M059J (cell line): Measurements from ENCODE around the gene NHLRC2. TPM values are rescaled to one million over a fixed set of nuclear protein-coding genes. Genes with fewer than 3 reads are reported as not detected.

Experiments
- DNase-seq: peaks from one replicate; pipeline ENCODE4 v3.0.0-alpha.2; 2012; ENCODE audit warnings: low read depth
- total RNA-seq: library from RNA; depleted of rRNA; stranded (reverse); fragments of >200 nt; shearing (Covaris generic); gene quantifications from 2 replicates; pipeline ENCODE4 v1.2.3, GENCODE V29; 2014

The NHLRC2 gene
- total RNA-seq, 1 experiment from 2014 or later: 9.3 TPM

DNA sequence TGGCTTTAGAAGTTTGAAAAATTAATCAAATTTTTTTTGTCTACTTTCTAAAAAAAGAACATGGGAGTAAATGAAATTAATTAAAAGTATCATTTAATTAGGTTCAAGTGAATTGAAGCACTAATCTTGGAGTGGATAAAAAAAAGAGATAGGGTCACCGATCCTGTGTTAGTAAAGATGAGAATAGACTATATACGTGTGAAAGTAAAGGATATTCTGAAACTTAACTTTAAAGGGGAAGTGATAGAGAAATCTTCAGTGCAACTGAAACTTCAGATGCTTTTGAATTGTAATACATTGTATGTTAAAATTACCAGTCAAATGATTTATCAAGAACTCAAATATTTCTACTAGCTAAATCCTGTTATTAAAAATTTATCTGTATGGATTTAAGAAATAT, 4.8 kb downstream of the NHLRC2 start:
- no peak for DNase-seq

DNA sequence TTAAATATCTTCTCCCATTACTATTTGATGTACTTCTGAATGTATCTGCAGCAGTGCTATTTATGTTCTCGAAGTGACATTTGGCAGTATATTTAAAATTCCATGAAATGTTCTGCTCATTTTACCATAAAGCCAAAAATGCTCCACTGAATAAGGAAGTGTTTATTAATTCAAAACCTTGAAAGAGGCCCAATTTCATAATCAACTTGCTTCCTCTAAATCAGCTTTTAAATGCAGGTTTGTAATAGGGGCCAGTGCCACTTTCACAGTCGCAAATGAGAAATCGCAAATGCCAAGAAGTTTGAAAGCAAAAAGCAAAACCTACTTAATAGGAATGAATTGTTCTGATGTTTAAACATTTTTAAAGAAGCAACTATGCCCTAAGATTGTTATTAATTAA, 11.4 kb downstream of the NHLRC2 start:
- DNase-seq: no peak

DNA sequence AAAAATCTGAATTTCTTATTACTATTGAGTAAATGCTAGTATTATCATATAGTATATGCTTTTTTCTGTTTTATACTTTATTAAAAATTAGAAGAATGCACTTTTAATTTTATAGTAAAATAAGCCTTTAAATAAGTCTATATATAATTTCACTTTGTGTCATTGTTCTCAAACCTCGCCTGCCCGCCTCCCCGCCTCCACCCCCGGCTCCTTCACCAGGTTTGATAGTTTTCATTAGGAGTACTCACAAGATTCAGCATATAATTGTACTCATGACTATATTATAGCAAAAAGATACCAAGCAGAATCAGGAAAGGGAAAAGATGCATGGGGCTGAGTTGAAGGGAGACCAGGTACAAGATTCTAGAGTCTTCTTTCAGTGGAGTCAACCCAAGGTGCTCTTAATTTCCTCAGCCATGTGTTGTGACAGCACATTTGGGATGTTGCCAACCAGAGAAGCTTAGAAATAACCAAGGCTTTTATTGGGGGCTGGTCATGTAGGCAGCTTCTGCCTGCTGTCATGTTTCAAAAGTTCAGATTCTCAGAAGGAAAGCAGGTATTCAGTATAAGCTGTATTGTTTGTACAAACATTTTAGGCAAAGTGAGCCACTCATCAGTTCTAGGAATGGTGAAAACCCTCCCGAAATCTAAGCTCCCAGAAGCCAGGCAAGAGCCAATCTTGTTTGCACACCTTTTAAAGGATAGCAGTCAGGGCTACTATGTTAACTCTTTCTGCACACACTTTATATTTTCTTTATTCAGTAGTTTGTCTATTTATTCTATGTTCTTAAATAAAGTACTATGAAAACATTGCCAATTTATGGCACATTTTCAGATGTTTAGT, 12.3 kb downstream of the NHLRC2 start:
- peak; percentile 14 for DNase-seq

DNA sequence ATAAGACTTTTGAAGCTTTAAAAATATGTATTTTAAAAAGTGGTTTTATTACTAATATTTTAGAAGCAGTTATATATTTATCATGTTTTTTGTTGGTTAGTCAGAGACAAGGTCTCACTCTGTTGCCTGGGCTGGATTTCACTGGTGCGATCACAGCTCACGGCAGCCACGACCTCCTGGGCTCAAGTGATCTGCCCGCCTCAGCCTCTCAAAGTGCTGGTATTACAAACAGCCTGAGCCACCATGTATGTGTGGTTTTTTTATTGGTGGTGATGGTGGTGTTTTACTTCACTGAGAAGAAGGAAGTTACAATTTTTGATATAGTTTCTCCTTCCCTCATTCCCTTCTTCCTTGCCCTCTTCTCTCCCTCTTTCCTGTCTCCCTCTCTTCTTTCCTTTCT, 13.4 kb downstream of the NHLRC2 start:
- no peak for DNase-seq

DNA sequence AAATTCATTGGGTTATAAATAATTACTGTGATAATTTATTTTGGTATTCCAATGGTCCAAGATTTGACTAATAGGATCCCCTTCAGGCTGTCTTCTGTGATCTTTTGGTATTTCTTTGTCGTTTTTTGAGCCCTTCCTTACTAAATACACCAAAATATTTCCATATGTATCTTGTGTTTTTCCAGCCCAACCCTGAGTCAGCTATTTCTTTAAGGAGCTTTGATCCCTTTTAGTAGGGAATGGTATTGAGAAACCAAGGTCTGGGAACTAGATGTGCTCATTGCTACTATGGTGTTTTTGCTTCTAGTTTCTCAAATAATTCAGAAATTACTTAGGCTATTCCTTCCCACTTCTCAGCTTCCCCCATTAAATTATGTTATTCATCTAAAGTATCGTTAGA, 15.3 kb downstream of the NHLRC2 start:
- DNase-seq: no peak

DNA sequence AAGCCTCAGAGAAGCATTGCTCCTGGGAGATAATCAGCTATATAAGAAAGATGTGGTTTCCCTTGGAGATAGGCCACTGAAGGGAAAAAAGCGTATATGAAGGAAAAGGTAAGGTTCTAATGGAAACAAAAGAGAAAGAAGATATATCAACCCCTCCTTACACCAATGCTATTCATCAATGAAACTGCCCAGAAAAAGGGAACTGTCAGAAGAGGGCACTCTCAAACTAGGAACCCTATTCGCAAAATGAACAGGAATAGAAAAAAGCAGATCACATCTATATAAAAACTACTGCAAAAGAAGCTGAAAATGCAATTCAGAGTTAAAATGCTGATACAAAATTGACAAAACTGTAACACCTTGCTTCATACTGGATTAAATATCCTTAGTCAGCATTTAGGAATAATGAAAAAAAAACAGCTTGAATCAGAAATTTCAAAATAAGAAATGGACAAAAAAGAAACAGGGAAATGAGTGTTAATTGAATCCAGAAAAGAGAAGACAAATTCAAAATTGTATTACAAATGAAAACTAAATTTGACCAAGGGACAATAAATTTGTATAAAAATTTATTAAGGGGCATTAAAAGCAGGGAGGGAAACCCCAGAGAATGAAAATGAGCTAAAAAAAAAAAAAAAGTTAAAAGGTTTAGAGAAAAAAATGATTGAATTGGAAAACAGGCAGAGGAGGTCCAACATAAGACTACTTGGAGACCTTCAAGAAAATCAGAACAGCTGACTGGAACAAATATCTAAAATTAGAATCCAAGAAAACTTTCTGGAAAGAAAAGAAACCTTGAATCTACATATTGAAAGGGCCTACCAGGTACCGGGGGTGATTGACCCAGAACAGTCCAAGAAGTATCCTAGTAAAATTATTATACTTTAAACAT, 17.9 kb downstream of the NHLRC2 start:
- no peak for DNase-seq

DNA sequence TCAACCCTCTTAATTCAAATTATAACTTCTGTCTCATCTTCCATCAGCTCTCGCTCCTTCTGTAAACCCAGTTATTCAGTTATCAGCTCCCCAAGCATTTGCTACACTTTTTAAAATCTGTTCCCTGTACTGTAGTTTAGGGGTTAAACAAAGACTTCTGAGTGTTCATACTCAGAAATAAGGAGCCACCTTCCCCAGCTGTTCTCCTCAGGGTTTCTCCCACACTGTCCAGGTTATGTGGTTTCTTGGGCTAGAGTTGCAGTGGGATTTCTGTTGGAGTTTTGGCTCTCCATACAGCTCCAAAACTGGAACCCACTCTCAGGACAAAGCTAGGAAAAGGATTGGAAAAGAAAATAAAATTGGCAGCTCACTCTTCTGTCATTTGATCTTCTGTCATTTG, 20.8 kb downstream of the NHLRC2 start:
- DNase-seq: no peak

DNA sequence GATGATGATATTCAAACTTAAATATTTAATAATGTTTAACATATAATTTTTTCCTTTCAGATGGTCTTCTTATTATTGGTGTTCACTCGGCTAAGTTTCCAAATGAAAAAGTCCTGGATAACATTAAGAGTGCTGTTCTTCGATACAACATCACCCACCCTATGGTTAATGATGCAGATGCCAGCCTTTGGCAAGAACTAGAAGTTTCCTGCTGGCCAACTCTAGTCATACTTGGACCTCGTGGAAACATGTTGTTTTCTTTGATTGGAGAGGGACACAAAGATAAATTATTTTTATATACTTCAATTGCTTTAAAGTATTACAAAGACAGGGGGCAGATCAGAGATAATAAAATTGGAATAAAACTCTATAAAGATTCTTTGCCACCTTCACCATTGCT, 22.0 kb downstream of the NHLRC2 start:
- no peak for DNase-seq

DNA sequence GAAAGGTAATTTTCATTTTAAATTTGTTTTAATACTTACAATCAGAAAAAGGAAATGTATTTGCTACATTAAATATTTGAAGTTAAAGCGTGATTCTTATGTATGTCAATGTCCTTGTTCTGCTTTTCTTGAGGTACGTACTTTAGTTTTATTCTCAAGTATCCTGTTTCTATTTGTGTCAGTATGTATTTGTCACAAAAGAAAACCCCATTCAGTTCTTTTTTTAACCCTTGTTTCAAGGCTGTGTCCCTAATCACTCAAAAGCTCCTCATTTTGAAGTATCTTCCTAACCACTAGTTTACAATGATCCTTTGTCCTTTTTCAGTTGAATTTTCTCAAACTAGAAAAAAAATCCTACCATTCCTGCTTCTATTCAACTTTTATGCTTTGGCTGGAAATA, 25.2 kb downstream of the NHLRC2 start:
- DNase-seq: no peak

DNA sequence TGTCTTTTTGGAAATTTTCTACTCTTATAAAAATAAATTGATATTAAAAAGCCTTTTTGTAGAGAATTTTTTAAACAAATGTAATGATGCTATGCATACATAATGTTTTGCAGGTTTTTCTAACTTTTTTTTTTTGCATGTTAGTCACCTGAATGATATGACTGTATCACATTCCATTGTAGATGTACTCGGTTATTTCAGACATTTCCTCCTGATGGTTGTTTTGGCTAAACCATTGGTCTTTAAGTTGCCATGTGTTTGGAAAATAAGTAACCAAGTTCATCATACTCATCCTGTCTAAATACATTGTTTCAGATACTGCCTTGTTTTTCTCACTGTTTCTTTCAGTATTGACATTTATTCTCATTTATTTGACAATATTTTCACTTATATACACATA, 25.8 kb downstream of the NHLRC2 start:
- DNase-seq: peak; percentile 43

DNA sequence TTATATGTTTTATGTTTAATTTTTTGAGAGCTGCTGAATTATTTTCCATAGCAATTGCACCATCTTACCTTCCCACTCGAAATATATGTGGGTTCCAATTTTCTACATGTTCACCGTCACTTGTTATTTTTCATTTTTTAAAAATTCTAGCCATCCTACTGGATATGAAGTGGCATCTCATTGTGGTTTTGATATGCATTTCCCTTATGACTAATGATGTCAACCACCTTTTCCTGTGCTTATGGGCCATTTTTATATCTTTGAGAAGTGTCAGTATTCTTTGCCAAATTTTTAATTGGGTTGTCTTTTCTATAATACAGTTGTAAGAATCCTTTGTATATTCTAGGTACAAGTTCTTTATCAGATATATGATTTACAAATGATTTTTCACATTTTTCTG, 27.8 kb downstream of the NHLRC2 start:
- no peak for DNase-seq

DNA sequence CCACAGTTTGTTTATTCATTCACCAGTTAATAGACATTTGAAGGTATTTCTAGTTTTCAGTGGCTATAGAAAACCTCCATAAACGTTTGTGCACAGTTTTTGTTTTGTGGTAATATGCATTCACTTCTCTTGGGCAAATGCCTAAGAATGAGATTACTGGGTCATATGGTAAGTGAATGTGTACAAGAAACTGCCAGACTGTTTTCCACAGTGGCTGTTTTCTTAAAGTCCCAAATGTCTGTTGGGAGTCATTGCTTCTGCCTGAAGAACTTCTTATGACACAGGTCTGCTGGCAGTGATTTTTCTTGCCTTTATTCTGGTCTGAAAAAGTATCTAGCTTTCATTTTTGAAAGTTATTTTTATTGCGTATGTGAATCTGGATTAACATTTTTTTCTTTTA, 35.5 kb downstream of the NHLRC2 start:
- DNase-seq: no peak

DNA sequence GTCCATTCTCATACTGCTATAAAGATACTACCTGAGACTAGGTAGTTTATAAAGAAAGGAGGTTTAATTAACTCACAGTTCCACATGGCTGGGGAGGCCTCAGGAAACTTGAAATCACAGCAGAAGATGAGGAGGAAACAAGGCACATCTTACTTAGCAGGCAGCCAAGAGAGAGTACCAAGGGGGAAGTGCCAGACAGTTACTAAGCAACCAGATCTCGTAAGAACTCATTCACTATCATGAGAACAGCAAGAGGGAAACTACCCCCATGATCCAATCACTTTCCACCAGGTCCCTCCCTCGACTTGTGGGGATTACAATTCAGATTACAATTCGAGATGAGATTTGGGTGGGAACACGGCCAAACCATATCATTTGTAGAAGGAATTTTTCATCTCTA, 36.3 kb downstream of the NHLRC2 start:
- no peak for DNase-seq

DNA sequence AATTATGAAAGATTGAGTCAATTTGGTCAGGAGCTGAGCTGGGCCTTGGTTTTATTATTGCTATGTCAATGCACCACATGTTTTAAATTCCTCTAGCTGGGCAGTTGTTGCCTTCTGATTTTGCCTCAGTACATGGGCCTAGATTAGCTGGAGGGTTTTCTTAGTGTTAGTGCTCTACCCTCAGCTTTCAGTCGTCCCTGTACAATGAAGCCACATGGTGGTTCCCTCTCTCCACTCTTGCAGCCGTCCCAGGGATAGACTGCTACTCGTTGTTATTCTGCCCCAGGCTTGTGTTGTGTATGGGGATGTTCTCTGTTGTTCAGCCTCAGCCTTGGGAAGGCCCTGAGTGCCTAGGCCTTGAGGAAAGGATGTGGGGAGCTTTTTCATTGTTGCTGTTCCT, 37.0 kb downstream of the NHLRC2 start:
- no peak for DNase-seq

DNA sequence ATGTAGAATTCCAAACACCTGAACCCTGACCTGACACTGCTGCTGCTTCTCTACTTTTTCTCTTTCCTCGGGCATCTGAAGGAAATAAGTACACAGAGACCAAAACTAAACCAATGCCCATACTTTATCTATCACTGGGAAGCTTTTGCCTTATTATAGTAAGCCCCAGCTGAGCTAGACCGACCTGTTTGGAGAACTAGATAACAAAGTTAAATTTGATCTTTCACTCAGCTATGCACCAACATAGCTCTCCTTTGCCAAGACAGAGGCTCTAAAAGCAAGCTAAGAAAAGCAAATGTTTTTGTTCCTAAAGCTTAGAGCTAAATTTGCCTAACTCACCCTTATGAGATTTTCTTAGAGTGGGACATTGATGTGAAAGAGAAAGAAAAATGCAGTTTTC, 39.1 kb downstream of the NHLRC2 start:
- DNase-seq: no peak

DNA sequence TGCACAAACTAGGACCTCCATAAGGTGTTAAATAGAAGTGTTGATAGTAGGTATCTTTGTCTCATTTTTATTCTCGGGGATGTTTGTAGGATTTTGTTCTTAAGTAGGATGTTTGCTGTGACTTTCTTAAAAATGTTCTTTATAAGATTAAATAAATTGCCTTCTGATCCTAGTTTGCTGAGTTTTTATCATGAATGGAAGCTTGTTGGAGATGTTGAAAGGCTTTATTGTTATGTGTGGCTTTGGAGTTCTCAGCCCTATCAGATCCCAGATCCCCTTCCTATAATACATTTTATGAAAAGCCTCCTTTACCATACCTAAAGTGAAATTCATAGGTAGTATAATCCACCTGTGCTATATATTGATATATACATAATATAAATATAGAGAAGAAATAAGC, 40.1 kb downstream of the NHLRC2 start:
- no peak for DNase-seq

DNA sequence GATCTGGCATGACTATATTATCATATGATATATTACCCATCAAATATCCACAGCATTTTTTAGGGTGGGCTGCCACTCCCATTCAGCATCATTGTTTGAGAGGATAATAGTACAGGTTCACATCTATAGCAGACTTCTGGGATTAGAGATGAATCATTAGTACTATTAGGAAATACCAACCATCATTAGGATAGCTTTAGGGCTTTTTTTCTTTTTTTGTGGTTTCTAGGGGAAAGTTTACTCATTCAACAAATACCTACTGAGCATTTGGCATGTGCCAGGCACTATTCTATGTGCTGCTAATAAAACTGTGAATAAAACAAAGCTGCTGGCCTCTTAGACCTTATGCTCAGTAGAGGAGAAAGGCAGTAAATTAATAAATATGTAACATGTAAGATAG, 40.6 kb downstream of the NHLRC2 start:
- DNase-seq: peak; percentile 85

DNA sequence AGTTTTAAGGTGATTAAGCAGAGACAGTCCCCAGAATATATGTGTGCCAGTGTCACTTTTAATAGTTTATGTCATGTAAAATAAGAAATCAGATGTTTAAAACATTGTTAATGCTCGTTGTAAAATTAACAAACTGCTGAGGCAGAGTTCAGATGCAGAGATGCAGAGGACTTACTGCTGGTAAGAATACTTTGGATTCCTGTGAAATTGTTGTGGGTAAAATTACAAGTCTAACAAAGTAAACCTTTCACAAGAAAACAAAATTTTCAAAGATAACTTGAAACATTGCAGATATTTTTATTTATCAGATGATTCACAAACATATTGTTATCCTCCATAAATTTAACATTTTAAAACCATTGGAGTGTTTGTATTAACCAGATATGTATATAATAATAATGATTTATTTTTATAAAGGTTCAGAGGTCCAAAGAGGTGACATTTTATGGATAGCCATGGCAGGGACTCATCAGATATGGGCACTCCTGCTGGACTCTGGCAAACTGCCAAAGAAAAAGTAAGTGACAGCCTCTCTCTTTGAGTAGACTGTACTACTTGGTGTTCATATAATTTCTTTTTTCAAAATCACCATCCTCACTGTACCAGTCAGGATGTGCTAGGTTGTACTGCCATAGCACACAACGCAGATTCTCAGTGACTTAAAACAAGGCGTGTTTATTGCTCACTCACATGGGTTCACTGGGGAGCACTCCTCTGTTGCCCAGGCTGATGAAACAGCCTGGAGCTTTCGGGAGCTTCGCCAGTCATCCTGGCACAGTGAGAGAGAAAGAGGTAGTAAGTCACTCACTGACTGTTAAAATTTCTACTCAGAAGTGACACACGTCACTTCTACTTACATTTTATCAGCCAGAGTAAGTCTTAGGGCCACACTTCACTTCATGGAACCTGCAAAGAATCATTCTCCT, 43.5 kb downstream of the NHLRC2 start:
- peak; percentile 46 for DNase-seq

DNA sequence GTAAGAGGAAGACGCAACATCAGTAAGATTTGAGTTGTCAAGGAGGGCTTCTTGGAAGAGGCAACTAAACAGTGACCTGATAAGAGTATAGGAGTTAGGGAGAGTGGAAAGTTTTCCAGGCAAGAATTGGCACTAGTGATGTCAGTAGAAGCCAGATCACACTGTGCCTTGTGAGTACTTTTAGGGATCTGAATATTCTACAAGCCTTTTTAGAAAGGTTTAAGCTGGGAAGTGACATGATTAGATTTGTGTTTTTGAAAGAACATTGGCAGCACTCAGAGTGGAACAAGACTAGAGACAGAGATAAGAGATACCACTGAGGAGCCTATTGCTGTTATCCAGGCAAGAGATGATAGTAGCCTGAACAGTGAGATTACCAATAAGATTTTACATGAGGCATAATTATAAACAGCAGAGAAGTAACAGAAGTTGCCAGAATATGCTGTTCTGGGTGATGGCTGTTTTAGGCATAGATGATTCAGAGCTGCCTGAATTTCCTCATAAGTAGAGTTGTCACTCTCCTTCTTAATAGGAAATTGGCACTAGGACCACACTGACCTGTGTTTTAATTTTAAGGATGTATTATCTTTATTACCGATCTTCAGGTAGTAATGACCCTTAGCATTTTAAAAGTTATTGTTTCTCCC, 45.6 kb downstream of the NHLRC2 start:
- DNase-seq: no peak

DNA sequence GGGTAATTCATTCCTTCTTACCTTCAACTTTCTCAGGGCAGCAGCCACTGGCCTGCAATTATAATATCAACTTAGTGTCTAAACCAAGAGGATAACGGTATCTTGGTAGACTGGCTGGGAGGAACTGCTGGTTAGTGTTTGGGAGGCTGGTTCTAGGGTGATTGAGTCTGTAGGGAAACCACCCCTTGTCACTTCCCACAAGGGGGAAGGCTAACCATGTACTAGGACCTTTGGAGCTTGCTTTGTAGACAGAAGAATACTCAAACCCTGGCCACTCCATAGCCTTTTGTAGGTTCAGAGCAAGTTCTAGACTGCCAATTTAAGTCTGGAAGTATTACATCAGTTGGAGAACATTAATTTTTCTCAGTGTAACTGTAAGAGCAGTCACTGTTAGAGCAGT, 51.3 kb downstream of the NHLRC2 start:
- no peak for DNase-seq

DNA sequence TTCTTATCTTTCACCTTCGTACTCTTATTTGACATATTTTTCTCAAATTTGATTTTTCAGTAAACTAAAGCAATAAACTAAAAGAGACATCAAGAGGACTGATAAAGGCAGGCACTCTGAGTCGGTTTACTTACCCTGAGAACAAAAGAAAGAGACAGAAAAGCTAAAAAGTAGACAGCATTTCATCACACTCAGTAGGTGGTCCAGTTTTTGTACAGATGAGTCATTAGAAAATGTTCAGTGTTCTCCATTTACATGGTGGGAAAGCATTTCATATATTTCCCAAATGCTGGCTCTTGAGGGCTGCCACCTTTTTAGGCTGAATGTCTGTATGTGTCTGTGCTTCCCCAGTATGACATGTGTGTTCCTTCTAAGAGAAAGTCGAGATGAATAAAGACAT, 52.7 kb downstream of the NHLRC2 start:
- DNase-seq: no peak
